Progenitor cell of endocrine pancreas (in vitro differentiated cells): ENCODE data around the gene RGS10. TPM values are rescaled to one million over a fixed set of nuclear protein-coding genes. Genes with fewer than 3 reads are reported as not detected.

ENCODE experiments used
- DNase-seq: peaks from one replicate; pipeline ENCODE4 v3.0.0; 2021; ENCODE audit warnings: low spot score; ENCODE audit not compliant: unreplicated experiment
- H3K27ac Mint-ChIP-seq: 2 replicates; pipeline ENCODE4 v1.8.0; 2021; ENCODE audit warnings: mild to moderate bottlenecking, moderate library complexity, mixed read lengths
- H3K27me3 Mint-ChIP-seq: 2 replicates; pipeline ENCODE4 v1.8.0; 2021; ENCODE audit warnings: mixed read lengths
- H3K36me3 Mint-ChIP-seq: 2 replicates; pipeline ENCODE4 v1.8.0; 2022; ENCODE audit warnings: mixed read lengths; ENCODE audit not compliant: insufficient read depth
- H3K4me1 Mint-ChIP-seq: 2 replicates; pipeline ENCODE4 v1.8.0; 2021; ENCODE audit warnings: low read depth, mixed read lengths
- H3K4me3 Mint-ChIP-seq: 2 replicates; pipeline ENCODE4 v1.8.0; 2021; ENCODE audit warnings: low read depth, mild to moderate bottlenecking, moderate library complexity, mixed read lengths
- H3K9me3 Mint-ChIP-seq: 2 replicates; pipeline ENCODE4 v1.8.0; 2021; ENCODE audit warnings: low read depth, mixed read lengths
- total RNA-seq: library from RNA; stranded (reverse); gene quantifications from 2 replicates; pipeline ENCODE4 v1.2.1, GENCODE V29; 2021
- TF ChIP-seq, protein P1 (sequence below): fragments of 200-600 bp; sonication (generic); IDR thresholded peaks from one replicate; pipeline ENCODE4 v1.5.0; 2021; ENCODE audit warnings: antibody characterized with exemption, mild to moderate bottlenecking; ENCODE audit not compliant: unreplicated experiment

RGS10 gene
- total RNA-seq, 1 donor from 2014 or later: 0.96 TPM

DNA sequence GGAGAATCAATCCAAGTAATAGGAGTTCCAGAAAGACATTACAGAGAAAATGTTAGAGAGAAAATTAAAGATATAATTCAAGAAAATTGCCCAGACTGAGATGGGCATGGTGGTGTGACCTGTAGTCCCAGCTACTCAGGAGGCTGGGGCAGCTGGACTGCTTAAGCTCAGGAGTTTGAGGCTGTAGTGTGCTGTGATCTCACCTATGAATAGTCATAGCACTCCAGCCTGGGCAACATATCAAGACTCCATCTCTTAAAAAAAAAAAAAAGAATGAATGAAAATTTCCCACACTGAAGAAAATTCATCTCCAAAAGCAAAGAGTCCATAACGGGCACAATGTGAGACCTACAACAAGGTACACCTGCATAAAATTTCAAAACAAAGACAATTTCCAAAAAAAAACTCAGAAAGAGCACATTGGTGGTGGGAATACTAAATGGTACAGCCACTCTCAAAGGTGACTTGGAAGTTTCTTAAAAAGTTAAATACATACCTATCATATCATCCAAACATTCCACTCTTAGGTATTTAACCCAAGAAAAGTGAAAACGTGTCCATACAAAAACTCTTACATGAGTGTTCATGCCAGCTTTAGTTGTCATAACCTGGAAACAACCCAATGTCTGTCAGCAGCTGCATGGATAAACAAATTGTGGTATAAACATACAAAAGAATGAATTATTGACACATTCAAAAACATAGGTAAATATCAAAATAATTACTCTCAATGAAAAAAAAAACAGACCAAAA lies 6.9 kb upstream of the RGS10 start:
- Mint-ChIP-seq H3K4me1 (no peaks in the 10 kb centered on the region), H3K4me3 (no peak overlapping the region), H3K27ac (no peak overlapping the region), H3K9me3 (peaks cover 4% of the 10 kb centered on the region), H3K27me3 (peaks cover 38% of the 10 kb centered on the region), H3K36me3 (no peaks in the 10 kb centered on the region)
- TF ChIP-seq, protein P1, sequence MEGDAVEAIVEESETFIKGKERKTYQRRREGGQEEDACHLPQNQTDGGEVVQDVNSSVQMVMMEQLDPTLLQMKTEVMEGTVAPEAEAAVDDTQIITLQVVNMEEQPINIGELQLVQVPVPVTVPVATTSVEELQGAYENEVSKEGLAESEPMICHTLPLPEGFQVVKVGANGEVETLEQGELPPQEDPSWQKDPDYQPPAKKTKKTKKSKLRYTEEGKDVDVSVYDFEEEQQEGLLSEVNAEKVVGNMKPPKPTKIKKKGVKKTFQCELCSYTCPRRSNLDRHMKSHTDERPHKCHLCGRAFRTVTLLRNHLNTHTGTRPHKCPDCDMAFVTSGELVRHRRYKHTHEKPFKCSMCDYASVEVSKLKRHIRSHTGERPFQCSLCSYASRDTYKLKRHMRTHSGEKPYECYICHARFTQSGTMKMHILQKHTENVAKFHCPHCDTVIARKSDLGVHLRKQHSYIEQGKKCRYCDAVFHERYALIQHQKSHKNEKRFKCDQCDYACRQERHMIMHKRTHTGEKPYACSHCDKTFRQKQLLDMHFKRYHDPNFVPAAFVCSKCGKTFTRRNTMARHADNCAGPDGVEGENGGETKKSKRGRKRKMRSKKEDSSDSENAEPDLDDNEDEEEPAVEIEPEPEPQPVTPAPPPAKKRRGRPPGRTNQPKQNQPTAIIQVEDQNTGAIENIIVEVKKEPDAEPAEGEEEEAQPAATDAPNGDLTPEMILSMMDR: no peak
- no peak for DNase-seq

DNA sequence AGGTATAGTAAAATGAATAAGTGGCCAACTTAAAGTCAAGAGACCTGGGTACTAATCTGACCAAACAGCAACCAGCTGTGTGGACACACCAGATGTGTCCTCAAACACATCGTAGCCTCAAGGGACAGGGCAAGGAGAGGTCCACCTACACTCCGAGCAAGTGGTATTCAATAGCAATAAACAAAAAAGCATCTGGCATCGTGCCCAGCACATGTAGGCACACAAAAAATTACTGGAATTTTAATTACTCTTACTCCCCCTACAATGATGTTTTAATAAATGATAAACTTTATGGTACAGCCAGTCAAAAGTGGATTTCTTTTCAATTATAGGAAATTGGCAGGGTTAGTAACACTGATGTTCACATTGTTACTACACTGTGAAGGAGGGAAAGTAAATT lies 3.5 kb upstream of the RGS10 start:
- Mint-ChIP-seq H3K4me1 (peaks cover 6% of the 10 kb centered on the region), H3K36me3 (no peaks in the 10 kb centered on the region), H3K9me3 (peaks cover 4% of the 10 kb centered on the region), H3K4me3 (no peak overlapping the region), H3K27ac (no peak overlapping the region), H3K27me3 (peaks cover 56% of the 10 kb centered on the region)
- TF ChIP-seq, protein P1: no peak
- DNase-seq: no peak

DNA sequence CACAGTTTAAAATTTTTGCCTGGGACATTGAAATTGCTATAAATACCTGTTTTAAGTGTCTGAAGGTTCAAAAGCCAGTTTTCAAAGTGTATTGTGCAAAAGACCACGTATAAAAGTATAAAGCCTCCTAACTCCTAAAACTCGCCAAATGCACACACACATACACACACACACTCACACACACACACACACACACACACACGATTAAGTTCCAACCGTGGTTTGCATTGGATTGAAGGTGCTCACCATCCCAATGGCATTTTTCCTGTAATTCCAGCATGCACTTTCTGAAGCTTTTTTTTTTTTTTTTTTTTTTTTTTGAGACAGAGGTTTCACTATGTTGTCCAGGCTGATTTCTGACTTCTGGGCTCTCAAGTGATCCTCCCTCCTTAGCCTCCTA lies 2.8 kb upstream of the RGS10 start:
- H3K27me3 Mint-ChIP-seq: peaks cover 62% of the 10 kb centered on the region
- H3K36me3 Mint-ChIP-seq: no peaks in the 10 kb centered on the region
- TF ChIP-seq, protein P1: no peak
- peaks cover 6% of the 10 kb centered on the region for H3K4me1 Mint-ChIP-seq
- H3K9me3 Mint-ChIP-seq: peaks cover 4% of the 10 kb centered on the region
- no peak overlapping the region for H3K27ac Mint-ChIP-seq
- H3K4me3 Mint-ChIP-seq: no peak overlapping the region
- DNase-seq: no peak

DNA sequence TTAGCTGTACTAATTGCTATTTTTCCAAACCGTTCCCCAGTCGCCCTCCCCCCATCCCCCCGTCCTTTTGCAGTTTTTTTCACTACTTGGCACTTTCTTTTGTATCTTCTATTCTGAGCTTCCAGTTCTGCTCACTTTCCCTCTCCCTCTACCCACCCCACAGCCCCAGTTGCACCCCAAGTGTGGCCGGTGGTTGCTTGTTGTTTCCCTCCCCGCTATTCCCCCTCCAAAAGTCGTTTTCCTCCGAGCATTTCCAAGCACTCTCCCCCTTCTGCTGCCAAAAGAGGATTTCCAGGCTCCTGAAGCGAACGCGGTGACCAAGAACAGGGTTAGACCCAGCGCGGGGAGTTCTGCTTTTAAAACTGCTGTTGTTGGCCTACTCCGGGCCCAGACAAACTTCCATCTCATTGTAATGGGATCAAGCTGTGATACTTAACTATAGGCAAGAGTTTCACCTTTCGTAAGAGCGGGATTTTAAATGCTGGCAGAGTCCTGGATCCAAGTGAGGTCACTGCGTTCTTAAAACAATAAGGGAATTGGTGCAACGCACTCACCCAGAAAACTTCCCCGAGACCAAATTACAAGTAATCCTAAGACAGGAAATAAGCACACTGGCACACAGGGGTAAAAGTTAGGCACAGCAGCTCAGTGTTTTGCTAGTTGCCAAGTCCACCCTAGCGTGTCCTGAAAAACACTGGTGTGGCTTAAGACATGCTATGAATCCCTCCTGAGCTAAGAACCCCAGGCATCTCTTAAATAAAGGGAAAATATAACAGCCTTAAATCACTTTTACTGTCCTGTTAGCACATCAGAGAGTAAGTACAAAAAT lies 1.5 kb upstream of the RGS10 start:
- no peaks in the 10 kb centered on the region for H3K36me3 Mint-ChIP-seq
- no peak for DNase-seq
- peaks cover 74% of the 10 kb centered on the region for H3K27me3 Mint-ChIP-seq
- TF ChIP-seq, protein P1: no peak
- peak overlapping the region; percentile 74 for H3K4me3 Mint-ChIP-seq
- H3K27ac Mint-ChIP-seq: no peak overlapping the region
- peaks cover 4% of the 10 kb centered on the region for H3K9me3 Mint-ChIP-seq
- peaks cover 6% of the 10 kb centered on the region for H3K4me1 Mint-ChIP-seq

- H3K4me1 Mint-ChIP-seq: peaks cover 6% of the 10 kb centered on the region
- peaks cover 74% of the 10 kb centered on the region for H3K27me3 Mint-ChIP-seq
- no peak overlapping the region for H3K27ac Mint-ChIP-seq
- DNase-seq: peak; percentile 39
- no peaks in the 10 kb centered on the region for H3K9me3 Mint-ChIP-seq
- H3K4me3 Mint-ChIP-seq: peak overlapping the region; percentile 74
- TF ChIP-seq, protein P1: peak; percentile 59
- no peaks in the 10 kb centered on the region for H3K36me3 Mint-ChIP-seq
These were observed 682 bp upstream of the RGS10 start for GRCh38 chr10:119542988-119543813.
